Keratinocyte (primary cell): ENCODE data around the gene TOPAZ1. TPM values are rescaled to one million over a fixed set of nuclear protein-coding genes. Genes with fewer than 3 reads are reported as not detected.

Experiments
- DNase-seq: peaks from one replicate; pipeline ENCODE4 v3.0.0-alpha.2; 2011; ENCODE audit warnings: low read depth, missing footprints, low spot score
- FAIRE-seq: peaks from 2 replicates; lab custom pipeline; 2011; peaks lifted over from hg19 to GRCh38; lab: Jason Lieb, UNC
- H2AFZ ChIP-seq: 2 replicates; pipeline ENCODE4 v1.6.0; 2012; ENCODE audit warnings: low read length, control low read depth, inconsistent platforms; ENCODE audit not compliant: control insufficient read depth
- H3K27ac ChIP-seq: 2 replicates; pipeline ENCODE4 v1.5.1; 2011; ENCODE audit warnings: low read length; ENCODE audit not compliant: control insufficient read depth, insufficient read depth
- H3K27me3 ChIP-seq: 3 replicates; pipeline ENCODE4 v1.6.0; 2011; ENCODE audit warnings: low read length; ENCODE audit not compliant: control insufficient read depth, insufficient read depth; ENCODE audit errors: extremely low read depth
- H3K36me3 ChIP-seq, 2 experiments: 2 replicates in 1 of 2; 3 replicates in 1 of 2; pipeline ENCODE4 v1.5.1; 2011; ENCODE audit warnings: low read length in 2 of 2, mild to moderate bottlenecking in 1 of 2; ENCODE audit not compliant: control insufficient read depth in 2 of 2, insufficient read depth in 2 of 2; ENCODE audit errors: extremely low read depth in 1 of 2
- H3K4me1 ChIP-seq: 3 replicates; pipeline ENCODE4 v1.5.1; 2011; ENCODE audit warnings: low read length; ENCODE audit not compliant: control insufficient read depth, insufficient read depth; ENCODE audit errors: extremely low read depth
- H3K4me2 ChIP-seq: 3 replicates; pipeline ENCODE4 v1.6.0; 2011; ENCODE audit warnings: low read depth, low read length; ENCODE audit not compliant: control insufficient read depth, insufficient read depth; ENCODE audit errors: extremely low read depth
- H3K4me3 ChIP-seq, 3 experiments: fragments of 200-600 bp in 1 of 3; sonication (generic) in 1 of 3; 2 replicates in 2 of 3; 3 replicates in 1 of 3; pipeline ENCODE4 v1.5.1; 2011 to 2016; ENCODE audit warnings: low read length in 3 of 3, mild to moderate bottlenecking in 3 of 3, control low read depth in 2 of 3, inconsistent platforms in 1 of 3, low read depth in 1 of 3, mixed read lengths in 1 of 3, mixed run types in 1 of 3, moderate library complexity in 1 of 3; ENCODE audit not compliant: control insufficient read depth in 2 of 3, insufficient read depth in 2 of 3; ENCODE audit errors: extremely low read depth in 1 of 3
- H3K79me2 ChIP-seq: 2 replicates; pipeline ENCODE4 v1.6.0; 2012; ENCODE audit warnings: low read length; ENCODE audit not compliant: control insufficient read depth, insufficient read depth
- H3K9ac ChIP-seq: 3 replicates; pipeline ENCODE4 v1.6.0; 2011; ENCODE audit warnings: low read length; ENCODE audit not compliant: control insufficient read depth, insufficient read depth; ENCODE audit errors: extremely low read depth
- H3K9me1 ChIP-seq: 3 replicates; pipeline ENCODE4 v1.6.0; 2011; ENCODE audit warnings: low read length; ENCODE audit not compliant: control insufficient read depth, insufficient read depth; ENCODE audit errors: extremely low read depth
- H3K9me3 ChIP-seq: 2 replicates; pipeline ENCODE4 v1.5.1; 2012; ENCODE audit warnings: low read depth, low read length; ENCODE audit not compliant: control insufficient read depth
- H4K20me1 ChIP-seq: 3 replicates; pipeline ENCODE4 v1.6.0; 2011; ENCODE audit warnings: low read length; ENCODE audit not compliant: control insufficient read depth, insufficient read depth; ENCODE audit errors: extremely low read depth
- EZH2 ChIP-seq: IDR thresholded peaks from one replicate; pipeline ENCODE4 v1.6.1; 2012; ENCODE audit warnings: inconsistent platforms, mild to moderate bottlenecking, low read length, moderate library complexity
- dilution Hi-C: fragments of 300-500 bp; cut with MboI; formaldehyde crosslinking; loops from one replicate; pipeline ENCODE4 v1.7.0; 2020; ENCODE audit warnings: low sequenced_read_pairs; ENCODE audit not compliant: extremely low pct_ligation_motif_present
- polyA plus RNA-seq, 5 experiments: library from polyadenylated mRNA; depleted of rRNA in 3 of 5; stranded (reverse) in 3 of 5; stranded (forward) in 1 of 5; unstranded in 1 of 5; fragments of >200 nt; gene quantifications; 1 replicate in 1 of 5; 2 replicates in 3 of 5; 3 replicates in 1 of 5; pipeline versions ENCODE4 v1.2.1 to v1.2.3, GENCODE V29; 2011 to 2012; ENCODE audit warnings: missing spikeins in 2 of 5, low read depth in 1 of 5, low replicate concordance in 1 of 5
- TF ChIP-seq, protein P1 (sequence below), 3 experiments: IDR thresholded peaks in 1 of 3; conservative IDR thresholded peaks in 1 of 3; optimal IDR thresholded peaks in 1 of 3; 2 replicates in 2 of 3; 3 replicates in 1 of 3; pipeline versions ENCODE3 to v1.5.1; 2011; ENCODE audit warnings: low read length in 3 of 3, mild to moderate bottlenecking in 3 of 3, moderate library complexity in 2 of 3, control low read depth in 1 of 3, inconsistent platforms in 1 of 3; ENCODE audit not compliant: insufficient read depth in 2 of 3; ENCODE audit errors: extremely low read depth in 1 of 3

Gene TOPAZ1
- polyA plus RNA-seq, 1 donor (not counting 4 experiments of a cell fraction or from before 2014, with no cell fraction given), result not detected

DNA sequence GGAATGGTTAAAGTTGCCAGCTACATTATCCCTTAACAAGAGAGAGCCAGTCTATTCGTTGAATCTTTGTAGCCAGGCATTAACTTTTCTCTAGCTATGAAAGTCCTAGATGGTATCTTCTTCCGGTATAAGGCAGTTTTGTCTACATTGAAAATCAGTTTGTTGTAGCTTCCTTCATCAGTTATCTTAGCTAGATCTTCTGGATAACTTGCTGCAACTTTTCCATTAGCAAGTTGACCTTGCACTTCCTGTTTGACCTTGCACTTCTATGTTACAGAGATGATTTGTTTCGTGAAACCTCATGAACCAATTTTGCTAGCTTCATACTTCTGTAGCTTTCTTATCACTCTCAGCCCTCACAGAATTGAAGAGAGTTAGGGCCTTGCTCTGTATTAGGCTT, 24.1 kb downstream of the TOPAZ1 start:
- H4K20me1 ChIP-seq, result no peaks in the 10 kb centered on the region
- no peaks in the 10 kb centered on the region for H3K9me3 ChIP-seq
- no peak overlapping the region for H3K4me3 ChIP-seq
- DNase-seq (no peak), FAIRE-seq (no peak)
- no peak overlapping the region for H3K27ac ChIP-seq
- no peaks in the 10 kb centered on the region for H3K9me1 ChIP-seq
- H3K79me2 ChIP-seq, result no peaks in the 10 kb centered on the region
- H3K27me3 ChIP-seq, result peaks cover 4% of the 10 kb centered on the region
- H3K36me3 ChIP-seq, result no peaks in the 10 kb centered on the region
- TF ChIP-seq, protein P1, sequence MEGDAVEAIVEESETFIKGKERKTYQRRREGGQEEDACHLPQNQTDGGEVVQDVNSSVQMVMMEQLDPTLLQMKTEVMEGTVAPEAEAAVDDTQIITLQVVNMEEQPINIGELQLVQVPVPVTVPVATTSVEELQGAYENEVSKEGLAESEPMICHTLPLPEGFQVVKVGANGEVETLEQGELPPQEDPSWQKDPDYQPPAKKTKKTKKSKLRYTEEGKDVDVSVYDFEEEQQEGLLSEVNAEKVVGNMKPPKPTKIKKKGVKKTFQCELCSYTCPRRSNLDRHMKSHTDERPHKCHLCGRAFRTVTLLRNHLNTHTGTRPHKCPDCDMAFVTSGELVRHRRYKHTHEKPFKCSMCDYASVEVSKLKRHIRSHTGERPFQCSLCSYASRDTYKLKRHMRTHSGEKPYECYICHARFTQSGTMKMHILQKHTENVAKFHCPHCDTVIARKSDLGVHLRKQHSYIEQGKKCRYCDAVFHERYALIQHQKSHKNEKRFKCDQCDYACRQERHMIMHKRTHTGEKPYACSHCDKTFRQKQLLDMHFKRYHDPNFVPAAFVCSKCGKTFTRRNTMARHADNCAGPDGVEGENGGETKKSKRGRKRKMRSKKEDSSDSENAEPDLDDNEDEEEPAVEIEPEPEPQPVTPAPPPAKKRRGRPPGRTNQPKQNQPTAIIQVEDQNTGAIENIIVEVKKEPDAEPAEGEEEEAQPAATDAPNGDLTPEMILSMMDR (optimal IDR thresholded peaks at IDR 0.05 in 1 of 3, IDR thresholded peaks at IDR 0.05 in 1 of 3, conservative IDR thresholded peaks at IDR 0.05 in 1 of 3; ENCODE audit: extremely low read depth in 1 of 3, insufficient read depth in 2 of 3, low read length in 3 of 3), result no peak
- no peak for TF ChIP-seq EZH2
- H3K9ac ChIP-seq, result no peak overlapping the region
- no peak overlapping the region for H3K4me2 ChIP-seq
- dilution Hi-C loops, result no loop called here
- no peaks in the 10 kb centered on the region for H3K4me1 ChIP-seq
- H2AFZ ChIP-seq, result no peak overlapping the region

DNA sequence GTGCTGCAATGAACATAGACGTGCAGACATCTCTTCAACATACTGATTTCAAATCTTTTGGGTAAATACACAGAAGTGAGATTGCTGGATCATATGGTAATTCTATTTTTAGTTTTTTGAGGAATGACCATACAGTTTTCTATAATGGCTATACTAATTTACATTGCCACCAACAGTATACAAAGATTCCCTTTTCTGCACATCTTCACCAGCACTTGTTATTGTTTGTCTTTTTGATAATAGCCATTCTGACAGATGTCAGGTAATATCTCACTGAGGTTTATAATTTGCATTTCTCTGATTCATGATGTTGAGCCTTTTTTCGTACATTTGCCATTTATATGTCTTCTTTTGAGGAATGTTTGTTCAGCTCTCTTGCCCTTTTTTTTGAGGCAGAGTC, 30.5 kb downstream of the TOPAZ1 start:
- Histone ChIP-seq H3K27ac (no peak overlapping the region), H3K9ac (no peak overlapping the region), H3K4me3 (no peak overlapping the region), H3K27me3 (peaks cover 3% of the 10 kb centered on the region), H3K4me1 (no peaks in the 10 kb centered on the region), H4K20me1 (no peaks in the 10 kb centered on the region), H3K79me2 (no peaks in the 10 kb centered on the region), H2AFZ (no peak overlapping the region), H3K4me2 (no peak overlapping the region), H3K9me3 (no peaks in the 10 kb centered on the region), H3K9me1 (no peaks in the 10 kb centered on the region), H3K36me3 (no peaks in the 10 kb centered on the region)
- TF ChIP-seq, protein P1 (optimal IDR thresholded peaks at IDR 0.05 in 1 of 3, IDR thresholded peaks at IDR 0.05 in 1 of 3, conservative IDR thresholded peaks at IDR 0.05 in 1 of 3; ENCODE audit: extremely low read depth in 1 of 3, insufficient read depth in 2 of 3, low read length in 3 of 3), result no peak
- no peak for TF ChIP-seq EZH2
- FAIRE-seq (no peak), DNase-seq (no peak)
- dilution Hi-C loops, result no loop called here
